Measurements from ENCODE around the gene GOLGA3.
"Not testable (repeated sequence)": the region's sequence is repeated elsewhere in the genome, so short reads cannot be mapped to it uniquely, and the experiment has no call there.

GOLGA3 gene

GRCh38 chr12:132809391-132809790 is 19.3 kb downstream of the GOLGA3 start:
- DNase-seq: not testable (repeated sequence)

GRCh38 chr12:132807295-132808092 is 21.2 kb downstream of the GOLGA3 start:
- no peak for DNase-seq

GRCh38 chr12:132806857-132807256 is 21.8 kb downstream of the GOLGA3 start:
- no peak for DNase-seq

- no peak for DNase-seq
Observed at GRCh38 chr12:132804426-132804861, 24.2 kb downstream of the GOLGA3 start.

GRCh38 chr12:132803888-132804287 is 24.8 kb downstream of the GOLGA3 start:
- no peak for DNase-seq

GRCh38 chr12:132803125-132803524 is 25.5 kb downstream of the GOLGA3 start:
- no peak for DNase-seq

- DNase-seq: no peak
Observed at GRCh38 chr12:132801741-132802140, 26.9 kb downstream of the GOLGA3 start.

- no peak for DNase-seq
Observed at GRCh38 chr12:132798836-132799235, 29.8 kb downstream of the GOLGA3 start.

GRCh38 chr12:132797820-132798570 is 30.7 kb downstream of the GOLGA3 start:
- no peak for DNase-seq

- DNase-seq: no peak
Observed at GRCh38 chr12:132795847-132796246, 32.8 kb downstream of the GOLGA3 start.

GRCh38 chr12:132791940-132792339 is 36.7 kb downstream of the GOLGA3 start:
- not testable (repeated sequence) for DNase-seq

GRCh38 chr12:132789099-132789471 is 39.6 kb downstream of the GOLGA3 start:
- DNase-seq: no peak

GRCh38 chr12:132788375-132789098 is 40.1 kb downstream of the GOLGA3 start:
- DNase-seq: no peak

GRCh38 chr12:132787877-132788276 is 40.8 kb downstream of the GOLGA3 start:
- no peak for DNase-seq

- DNase-seq: no peak
Observed at GRCh38 chr12:132786192-132786591, 42.5 kb downstream of the GOLGA3 start.

GRCh38 chr12:132784580-132784979 is 44.1 kb downstream of the GOLGA3 start:
- DNase-seq: no peak

- DNase-seq: no peak
Observed at GRCh38 chr12:132783917-132784531, 44.6 kb downstream of the GOLGA3 start.

GRCh38 chr12:132781938-132782337 is 46.7 kb downstream of the GOLGA3 start:
- DNase-seq: no peak

- no peak for DNase-seq
Observed at GRCh38 chr12:132779781-132780353, 48.8 kb downstream of the GOLGA3 start.

GRCh38 chr12:132777614-132778013 is 51.1 kb downstream of the GOLGA3 start:
- DNase-seq: no peak

- no peak for DNase-seq
Observed at GRCh38 chr12:132776816-132777568, 51.7 kb downstream of the GOLGA3 start.

GRCh38 chr12:132776230-132776625 is 52.4 kb downstream of the GOLGA3 start:
- not testable (repeated sequence) for DNase-seq
